Measurements from ENCODE around the gene CRTC1.

Gene CRTC1

GRCh38 chr19:18699403-18700054 is 16.0 kb downstream of the CRTC1 start:
- no peak for DNase-seq (ENCODE audit: low read depth in 2 of 2)

GRCh38 chr19:18700501-18701249 is 17.2 kb downstream of the CRTC1 start:
- DNase-seq (ENCODE audit: low read depth in 2 of 2), result peak; percentile 43 to 45

GRCh38 chr19:18701250-18701608 is 17.7 kb downstream of the CRTC1 start:
- no peak for DNase-seq (ENCODE audit: low read depth in 2 of 2)

- no peak for DNase-seq (ENCODE audit: low read depth in 2 of 2)
These were observed 20.6 kb downstream of the CRTC1 start for GRCh38 chr19:18704054-18704453.

- no peak for DNase-seq (ENCODE audit: low read depth in 2 of 2)
These were observed 21.5 kb downstream of the CRTC1 start for GRCh38 chr19:18704971-18705370.

- DNase-seq (ENCODE audit: low read depth in 2 of 2), result no peak
These were observed 25.2 kb downstream of the CRTC1 start for GRCh38 chr19:18708452-18709231.

GRCh38 chr19:18709546-18709945 is 26.1 kb downstream of the CRTC1 start:
- DNase-seq (ENCODE audit: low read depth in 2 of 2), result no peak

DNA sequence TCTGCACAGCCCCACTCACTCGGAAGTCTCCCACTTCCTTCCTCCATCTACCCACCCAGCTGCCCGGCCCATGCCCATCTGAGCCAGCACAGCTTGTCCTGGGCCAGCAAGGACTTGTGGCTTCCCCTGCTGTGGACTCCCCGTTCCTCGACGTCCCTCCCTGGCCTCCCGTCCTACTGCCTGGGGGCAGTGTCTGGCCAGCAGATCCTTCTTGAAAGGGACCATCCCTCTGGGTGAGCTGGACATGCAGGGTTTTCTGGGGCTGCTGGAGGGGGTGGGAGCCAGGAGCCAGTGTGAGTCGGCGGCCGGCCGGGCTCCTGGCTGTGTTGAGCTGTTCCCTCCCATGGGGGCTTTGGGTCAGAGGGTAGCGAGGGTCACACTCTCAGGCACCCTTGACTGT is 26.7 kb downstream of the CRTC1 start:
- DNase-seq (ENCODE audit: low read depth in 2 of 2), result no peak

- no peak for DNase-seq (ENCODE audit: low read depth in 2 of 2)
These were observed 27.7 kb downstream of the CRTC1 start for GRCh38 chr19:18710996-18711751.

DNA sequence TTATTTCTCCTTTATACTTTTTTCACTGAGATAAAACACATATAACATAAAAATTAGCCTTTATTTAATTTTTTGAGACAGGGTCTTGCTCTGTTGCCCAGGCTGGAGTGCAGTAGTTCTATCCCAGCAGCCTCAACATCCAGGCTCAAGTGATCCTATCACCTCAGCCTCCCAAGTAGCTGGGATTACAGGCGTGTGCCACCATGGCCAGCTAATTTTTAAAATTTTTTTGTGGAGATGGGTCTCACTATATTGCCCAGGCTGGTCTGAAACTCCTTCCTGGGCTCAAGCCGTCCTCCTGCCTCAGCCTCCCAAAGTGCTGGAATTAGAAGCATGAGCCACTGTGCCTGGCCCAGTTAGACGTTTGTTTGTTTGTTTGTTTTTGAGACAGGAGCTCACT is 28.4 kb downstream of the CRTC1 start:
- DNase-seq (ENCODE audit: low read depth in 2 of 2), result no peak

GRCh38 chr19:18712981-18713380 is 29.5 kb downstream of the CRTC1 start:
- no peak for DNase-seq (ENCODE audit: low read depth in 2 of 2)

DNA sequence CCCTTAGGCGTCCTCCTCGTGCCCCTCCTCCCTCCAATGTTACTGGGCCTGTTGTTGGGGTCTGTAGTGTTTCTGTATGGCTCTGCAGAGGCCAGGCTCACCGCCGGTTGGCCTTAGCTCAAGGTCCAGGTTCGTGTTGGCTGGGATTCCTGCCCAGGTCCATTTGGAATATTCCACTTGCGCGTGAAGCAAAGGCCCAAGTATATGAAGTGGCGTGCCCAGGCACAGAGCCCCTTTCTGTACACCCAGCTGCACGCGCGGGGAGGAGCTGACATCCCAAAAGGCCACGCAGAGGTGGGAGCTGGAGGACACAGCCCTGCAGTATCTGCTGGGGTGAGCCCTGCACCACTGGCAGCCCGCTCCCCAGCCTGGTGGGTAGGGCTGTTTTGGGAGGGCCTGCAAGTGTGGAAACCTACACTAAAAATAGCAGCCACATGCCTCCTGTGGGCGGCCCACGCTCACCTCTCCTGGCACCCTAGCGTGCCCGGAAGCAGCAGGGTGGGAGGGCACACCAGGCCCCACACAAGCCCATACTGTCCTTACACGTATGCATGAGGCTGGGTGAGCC is 30.2 kb downstream of the CRTC1 start:
- no peak for DNase-seq (ENCODE audit: low read depth in 2 of 2)

- no peak for DNase-seq (ENCODE audit: low read depth in 2 of 2)
These were observed 31.9 kb downstream of the CRTC1 start for GRCh38 chr19:18715416-18715815.

- no peak for DNase-seq (ENCODE audit: low read depth in 2 of 2)
These were observed 33.4 kb downstream of the CRTC1 start for GRCh38 chr19:18716857-18717256.

DNA sequence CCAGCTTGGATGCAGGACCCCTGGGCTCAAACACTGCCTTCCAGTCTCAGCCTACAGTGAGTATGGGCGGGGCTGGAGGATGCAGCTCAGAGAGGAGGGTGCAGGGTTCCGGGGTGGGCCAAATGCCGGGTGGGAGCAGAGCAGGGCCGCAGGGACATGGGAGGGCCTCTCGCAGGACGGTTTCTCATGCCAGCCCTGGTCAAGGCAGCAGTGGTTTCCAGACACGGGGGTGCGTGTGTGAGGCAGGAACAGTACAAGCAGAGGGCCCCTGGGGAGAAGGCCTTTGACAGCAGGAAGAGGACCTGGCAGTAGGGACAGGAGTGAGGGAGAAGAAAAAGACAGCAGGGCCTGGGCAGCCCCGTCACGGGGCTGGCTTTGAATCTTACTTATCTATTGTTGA is 34.1 kb downstream of the CRTC1 start:
- DNase-seq (ENCODE audit: low read depth in 2 of 2), result no peak

- no peak for DNase-seq (ENCODE audit: low read depth in 2 of 2)
These were observed 34.6 kb downstream of the CRTC1 start for GRCh38 chr19:18718015-18718526.

DNA sequence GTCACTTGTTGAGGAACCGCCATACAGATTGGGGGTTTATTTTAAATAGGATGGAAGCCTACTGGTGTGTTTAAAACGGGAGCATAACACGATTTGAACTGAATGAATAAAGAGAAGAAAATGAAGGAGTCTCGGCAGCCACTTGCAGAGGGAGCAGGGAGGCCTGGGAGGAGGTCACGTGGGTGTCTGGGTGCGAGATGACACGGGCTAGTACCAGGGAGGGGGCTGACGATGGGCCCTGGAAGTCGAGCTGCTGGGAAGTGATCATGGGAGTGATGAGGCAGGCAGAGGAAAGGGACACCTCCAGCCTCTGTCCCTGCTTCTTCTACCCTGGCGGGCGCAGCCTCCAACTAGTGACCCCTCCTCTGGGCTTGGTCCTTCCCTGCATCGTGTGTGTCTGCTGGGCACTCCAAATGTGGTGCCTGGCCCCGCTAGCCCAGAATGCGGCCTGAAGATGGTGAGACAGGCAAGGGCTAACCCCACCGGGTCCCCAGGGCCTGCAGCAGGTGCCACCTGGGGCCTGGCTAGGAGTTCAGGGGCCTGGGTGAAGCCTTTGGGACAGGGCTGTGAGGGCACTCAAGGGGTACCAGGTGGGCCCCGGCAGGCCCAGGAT is 35.5 kb downstream of the CRTC1 start:
- DNase-seq (ENCODE audit: low read depth in 2 of 2), result no peak

DNA sequence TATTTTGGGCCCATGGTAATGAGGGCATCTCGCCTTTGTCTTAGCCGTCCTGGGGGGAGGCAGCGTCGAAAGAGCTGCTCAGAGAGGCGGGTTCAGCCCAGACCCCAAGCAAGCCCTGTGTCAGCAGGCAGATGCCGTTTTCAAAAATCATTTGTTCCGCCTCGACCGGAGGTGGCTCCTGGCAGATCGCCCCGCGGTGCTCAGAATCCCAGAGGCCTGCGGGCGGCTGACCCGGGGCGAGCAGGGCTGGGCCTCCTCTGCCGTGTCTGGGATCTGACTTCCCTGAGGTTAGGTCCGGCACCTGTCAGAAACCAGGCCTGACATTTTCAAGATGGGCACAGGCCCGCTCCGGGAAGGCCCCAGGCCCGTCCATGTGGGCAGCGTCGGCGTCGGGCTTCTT is 36.1 kb downstream of the CRTC1 start:
- no peak for DNase-seq (ENCODE audit: low read depth in 2 of 2)

GRCh38 chr19:18723871-18724377 is 40.4 kb downstream of the CRTC1 start:
- DNase-seq (ENCODE audit: low read depth in 2 of 2), result no peak

GRCh38 chr19:18725841-18726770 is 42.6 kb downstream of the CRTC1 start:
- DNase-seq (ENCODE audit: low read depth in 2 of 2), result no peak
